Measurements from ENCODE around the gene SNED1. TPM values are rescaled to one million over a fixed set of nuclear protein-coding genes. Genes with fewer than 3 reads are reported as not detected.

SNED1 gene
- polyA plus RNA-seq, 3 donors: 0.02 to 3.4 (median 0.12) TPM

DNA sequence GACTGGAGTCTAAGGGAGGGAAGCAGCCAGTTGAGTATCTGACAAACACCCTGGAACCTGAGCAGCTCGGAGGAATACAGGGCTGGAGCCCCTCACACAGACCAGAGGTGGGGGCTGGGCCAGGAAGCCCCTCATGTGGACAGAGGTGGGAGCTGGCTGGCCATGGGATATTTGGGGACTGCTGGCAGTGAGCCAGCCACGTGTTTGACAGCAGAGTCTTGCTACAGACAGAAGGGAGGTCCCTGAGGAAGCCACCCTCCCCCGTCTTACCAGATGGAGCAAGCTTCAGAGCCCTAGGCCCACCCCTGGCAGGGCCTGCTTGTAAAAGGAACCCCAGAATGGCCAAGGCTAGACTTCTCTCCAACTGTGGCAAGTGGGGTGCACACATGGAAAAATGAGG is 107.2 kb downstream of the SNED1 start:
- H3K27me3 ChIP-seq (ENCODE audit: control insufficient read depth in 2 of 2, insufficient read depth in 2 of 2, low read length in 2 of 2): no peaks in the 10 kb centered on the region
- no peak overlapping the region for H3K4me2 ChIP-seq (replicated peaks; ENCODE audit: extremely low read depth, low read length, poor library complexity, severe bottlenecking)
- H3K27ac Mint-ChIP-seq: no peak overlapping the region
- H3K4me1 ChIP-seq (ENCODE audit: control insufficient read depth in 1 of 2, insufficient read depth in 2 of 2, low read length in 2 of 2): peaks cover 16 to 21% of the 10 kb centered on the region in 2 donors
- peaks cover 5% of the 10 kb centered on the region in 2 donors for H3K36me3 Mint-ChIP-seq
- TF ChIP-seq CTCF (IDR thresholded peaks at IDR 0.05): no peak
- 100% methylated on average over 2 of the region's 3 CpGs for WGBS (ENCODE audit: insufficient coverage)
- no peak overlapping the region for H3K4me3 Mint-ChIP-seq
- peaks cover 15% of the 10 kb centered on the region for H3K79me2 ChIP-seq (ENCODE audit: insufficient read depth, low read length)
- H3K36me3 ChIP-seq (replicated peaks in 1 of 2; ENCODE audit: control insufficient read depth in 1 of 2, insufficient read depth in 2 of 2, low read length in 2 of 2): no peaks in the 10 kb centered on the region
- H2AFZ ChIP-seq (ENCODE audit: insufficient read depth, low read depth, low read length, poor library complexity, severe bottlenecking): no peak overlapping the region
- H3K9me3 ChIP-seq (replicated peaks in 1 of 2; ENCODE audit: control insufficient read depth in 1 of 2, insufficient read depth in 1 of 2, low read length in 2 of 2): no peaks in the 10 kb centered on the region
- no peak overlapping the region for H3K27ac ChIP-seq (ENCODE audit: low read depth in 1 of 2, low read length in 2 of 2)
- H3K4me1 Mint-ChIP-seq: peaks cover 25% of the 10 kb centered on the region
- no peak overlapping the region for H3K4me3 ChIP-seq (replicated peaks in 1 of 3; ENCODE audit: low read depth in 2 of 3, low read length in 3 of 3)
- H4K20me1 ChIP-seq (ENCODE audit: insufficient read depth, low read length): no peaks in the 10 kb centered on the region
- H3K9ac ChIP-seq (ENCODE audit: insufficient read depth, low read length, poor library complexity, severe bottlenecking): no peak overlapping the region
- DNase-seq: no peak
- no peaks in the 10 kb centered on the region for H3K9me3 Mint-ChIP-seq
- intact Hi-C loops (cut with micrococcal nuclease): no loop called here
- peaks cover 0 to 6% (median 0%) of the 10 kb centered on the region in 3 donors for H3K27me3 Mint-ChIP-seq (ENCODE audit: low read depth in 3 of 3)

DNA sequence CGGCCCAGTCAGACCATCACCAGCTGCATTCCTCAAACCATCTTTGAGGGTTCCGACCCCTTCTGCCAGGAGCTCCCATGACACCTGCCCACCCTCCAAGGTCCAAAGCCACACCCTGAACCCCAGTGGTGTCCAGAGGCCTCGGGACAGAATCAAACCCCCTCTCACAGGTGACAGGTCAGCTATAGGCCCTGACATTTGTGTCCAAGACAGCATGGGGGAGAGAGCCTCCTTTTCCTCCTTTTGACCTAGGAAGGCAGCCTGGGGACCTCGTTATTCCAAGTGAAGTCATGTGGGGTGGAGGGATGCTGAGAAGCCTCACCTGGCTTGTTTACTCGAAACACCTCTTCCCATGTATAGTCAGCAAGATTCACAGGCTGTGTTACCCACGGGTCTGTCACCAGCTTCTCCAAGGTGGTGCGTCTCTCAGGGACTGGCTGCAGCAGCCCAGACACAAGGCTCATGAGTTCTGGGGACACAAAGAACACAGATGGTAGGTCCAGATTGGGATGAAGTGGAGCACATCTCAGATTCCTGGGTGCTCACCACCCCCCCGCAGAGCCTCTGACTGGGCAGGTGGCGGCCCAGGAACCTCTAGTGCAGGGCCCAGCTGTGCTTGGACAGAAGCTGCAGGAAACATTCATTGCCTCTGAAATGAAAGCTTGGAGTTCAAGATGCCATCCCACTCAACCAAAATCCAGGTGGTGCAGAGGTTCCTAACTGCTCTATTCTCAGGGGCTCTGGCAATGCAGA is 108.8 kb downstream of the SNED1 start:
- Mint-ChIP-seq H3K4me1 (peaks cover 16% of the 10 kb centered on the region), H3K36me3 (peaks cover 9 to 12% of the 10 kb centered on the region in 2 donors)

More for the DNA sequence above, 108.8 kb downstream of the SNED1 start:
- Mint-ChIP-seq H3K9me3 (no peaks in the 10 kb centered on the region), H3K27me3 (ENCODE audit: low read depth in 3 of 3) (peaks cover 0 to 8% (median 0%) of the 10 kb centered on the region in 3 donors), H3K27ac (peak overlapping the region in 1 of 7 donors; percentile 51), H3K4me3 (no peak overlapping the region)
- Histone ChIP-seq H4K20me1 (ENCODE audit: insufficient read depth, low read length) (no peaks in the 10 kb centered on the region), H3K27me3 (ENCODE audit: control insufficient read depth in 2 of 2, insufficient read depth in 2 of 2, low read length in 2 of 2) (no peaks in the 10 kb centered on the region), H3K4me3 (replicated peaks in 1 of 3; ENCODE audit: low read depth in 2 of 3, low read length in 3 of 3) (no peak overlapping the region), H3K9ac (ENCODE audit: insufficient read depth, low read length, poor library complexity, severe bottlenecking) (no peak overlapping the region), H2AFZ (ENCODE audit: insufficient read depth, low read depth, low read length, poor library complexity, severe bottlenecking) (no peak overlapping the region), H3K79me2 (ENCODE audit: insufficient read depth, low read length) (no peaks in the 10 kb centered on the region), H3K4me1 (ENCODE audit: control insufficient read depth in 1 of 2, insufficient read depth in 2 of 2, low read length in 2 of 2) (peaks cover 7 to 10% of the 10 kb centered on the region in 2 donors), H3K36me3 (replicated peaks in 1 of 2; ENCODE audit: control insufficient read depth in 1 of 2, insufficient read depth in 2 of 2, low read length in 2 of 2) (no peaks in the 10 kb centered on the region), H3K27ac (ENCODE audit: low read depth in 1 of 2, low read length in 2 of 2) (no peak overlapping the region), H3K9me3 (replicated peaks in 1 of 2; ENCODE audit: control insufficient read depth in 1 of 2, insufficient read depth in 1 of 2, low read length in 2 of 2) (no peaks in the 10 kb centered on the region), H3K4me2 (replicated peaks; ENCODE audit: extremely low read depth, low read length, poor library complexity, severe bottlenecking) (no peak overlapping the region)
- no peak for DNase-seq
- intact Hi-C loops (cut with micrococcal nuclease): no loop called here
- no peak for TF ChIP-seq CTCF (IDR thresholded peaks at IDR 0.05)
- 98% methylated on average over 6 of the region's 9 CpGs for WGBS (ENCODE audit: insufficient coverage)

Measured in CD14-positive monocyte (primary cell).